Tibial artery (tissue), 4 donors: Measurements from ENCODE around the gene CPB2.

Experiments used
- DNase-seq, 2 donors: peaks; one replicate each; pipeline ENCODE4 v3.0.0-alpha.2; 2019
- H3K27ac ChIP-seq, 2 donors: fragments of 200-600 bp; sonication (generic) in 1 of 2; 1 replicate in 1 of 2; 2 replicates in 1 of 2; pipeline ENCODE4 v1.5.1; 2018 to 2019; ENCODE audit warnings: mild to moderate bottlenecking in 1 of 2
- H3K27me3 ChIP-seq, 2 donors: fragments of 200-600 bp; sonication (generic) in 1 of 2; one replicate each; pipeline versions ENCODE4 v1.5.1 to v1.6.0; 2016 to 2019
- H3K36me3 ChIP-seq, 3 donors: fragments of 200-600 bp; sonication (generic) in 2 of 3; one replicate each; pipeline ENCODE4 v1.5.1; 2016 to 2019; ENCODE audit warnings: mild to moderate bottlenecking in 2 of 3
- H3K4me1 ChIP-seq, 4 donors: fragments of 200-600 bp; sonication (generic) in 2 of 4; 1 replicate in 3 of 4; 2 replicates in 1 of 4; pipeline ENCODE4 v1.5.1; 2016 to 2019
- H3K4me3 ChIP-seq, 2 donors: fragments of 200-600 bp; sonication (generic) in 1 of 2; 1 replicate in 1 of 2; 2 replicates in 1 of 2; pipeline ENCODE4 v1.5.1; 2018 to 2019; ENCODE audit warnings: mild to moderate bottlenecking in 2 of 2
- H3K9me3 ChIP-seq, 3 donors: fragments of 200-600 bp; sonication (generic) in 1 of 3; one replicate each; pipeline ENCODE4 v1.5.1; 2016 to 2019
- CTCF ChIP-seq, 2 experiments: fragments of 200-600 bp in 1 of 2; fragments of 450-650 bp in 1 of 2; IDR thresholded peaks; one replicate each; pipeline ENCODE4 v1.5.1; 2017 to 2019; ENCODE audit warnings: antibody characterized with exemption in 2 of 2, mild to moderate bottlenecking in 1 of 2, moderate library complexity in 1 of 2
- intact Hi-C: fragments of 100-400 bp; cut with DNase I; formaldehyde crosslinking; loops from one replicate; pipeline ENCODE4 v1.15.0; 2023; ENCODE audit warnings: low total_unique reads

The CPB2 gene, protein sequence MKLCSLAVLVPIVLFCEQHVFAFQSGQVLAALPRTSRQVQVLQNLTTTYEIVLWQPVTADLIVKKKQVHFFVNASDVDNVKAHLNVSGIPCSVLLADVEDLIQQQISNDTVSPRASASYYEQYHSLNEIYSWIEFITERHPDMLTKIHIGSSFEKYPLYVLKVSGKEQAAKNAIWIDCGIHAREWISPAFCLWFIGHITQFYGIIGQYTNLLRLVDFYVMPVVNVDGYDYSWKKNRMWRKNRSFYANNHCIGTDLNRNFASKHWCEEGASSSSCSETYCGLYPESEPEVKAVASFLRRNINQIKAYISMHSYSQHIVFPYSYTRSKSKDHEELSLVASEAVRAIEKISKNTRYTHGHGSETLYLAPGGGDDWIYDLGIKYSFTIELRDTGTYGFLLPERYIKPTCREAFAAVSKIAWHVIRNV

GRCh38 chr13:46104868-46105267 lies at the start of gene CPB2:
Gene CPB2 (minus strand): TSS chr13:46105033. CDS start chr13:46105009, 24 bp downstream.
- Histone ChIP-seq H3K27me3 (no peaks in the 10 kb centered on the region), H3K36me3 (no peaks in the 10 kb centered on the region), H3K4me3 (no peak within 1 kb of the TSS), H3K4me1 (peaks cover 0 to 18% (median 0%) of the 10 kb centered on the region in 4 donors), H3K9me3 (no peaks in the 10 kb centered on the region), H3K27ac (no peak within 1 kb of the TSS)
- TF ChIP-seq CTCF (IDR thresholded peaks at IDR 0.05), result no peak
- intact Hi-C loops, result no loop called here
- no peak for DNase-seq

- DNase-seq, result no peak
- no peaks in the 10 kb centered on the region for H3K9me3 ChIP-seq
- no peak overlapping the region for H3K27ac ChIP-seq
- H3K4me1 ChIP-seq, result peaks cover 0 to 6% (median 2%) of the 10 kb centered on the region in 4 donors
- H3K36me3 ChIP-seq, result no peaks in the 10 kb centered on the region
- intact Hi-C loops, result no loop called here
- H3K4me3 ChIP-seq, result no peak overlapping the region
- H3K27me3 ChIP-seq, result no peaks in the 10 kb centered on the region
- no peak for TF ChIP-seq CTCF (IDR thresholded peaks at IDR 0.05)
Observed at GRCh38 chr13:46154136-46154801, 49.4 kb upstream of the CPB2 start.

DNA sequence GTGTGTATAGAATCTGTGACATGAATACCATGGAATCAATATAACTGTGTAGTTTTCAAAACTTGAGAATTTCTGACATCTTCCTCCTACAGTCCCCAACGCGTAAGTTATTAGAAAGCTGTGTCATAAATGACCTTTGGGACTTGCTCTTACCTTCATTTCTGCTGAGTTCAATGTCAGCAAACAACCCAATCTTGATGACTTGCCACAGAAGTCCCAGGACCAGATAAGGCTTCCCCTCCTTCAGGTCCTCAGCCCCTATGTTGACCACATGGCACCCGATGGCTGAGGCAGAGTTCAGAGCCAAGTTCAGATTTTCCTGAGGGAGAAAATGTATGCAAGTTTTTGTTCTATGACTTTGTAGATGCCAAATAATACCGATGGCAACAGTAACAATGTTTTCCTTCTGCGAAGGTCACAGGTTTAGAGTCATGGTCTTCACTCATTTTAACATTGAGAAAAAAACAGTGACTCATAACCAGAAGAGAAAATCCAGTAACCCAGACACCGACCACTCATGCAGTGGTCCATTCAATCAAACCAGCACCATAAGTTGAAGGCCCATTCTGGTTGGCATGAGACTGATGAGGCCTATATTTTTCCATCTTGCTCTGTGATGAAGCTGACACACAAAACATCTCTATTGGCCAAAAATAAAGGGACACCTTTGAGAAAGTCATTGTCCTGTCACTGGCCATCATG lies 47.9 kb upstream of the CPB2 start:
- Histone ChIP-seq H3K4me3 (no peak overlapping the region), H3K27me3 (no peaks in the 10 kb centered on the region), H3K4me1 (peaks cover 0 to 6% (median 2%) of the 10 kb centered on the region in 4 donors), H3K9me3 (no peaks in the 10 kb centered on the region), H3K27ac (no peak overlapping the region), H3K36me3 (no peaks in the 10 kb centered on the region)
- no peak for DNase-seq
- TF ChIP-seq CTCF (IDR thresholded peaks at IDR 0.05), result no peak
- intact Hi-C loops, result no loop called here

- H3K4me1 ChIP-seq, result peaks cover 0 to 6% (median 2%) of the 10 kb centered on the region in 4 donors
- no peaks in the 10 kb centered on the region for H3K27me3 ChIP-seq
- no peaks in the 10 kb centered on the region for H3K36me3 ChIP-seq
- no peak for DNase-seq
- TF ChIP-seq CTCF (IDR thresholded peaks at IDR 0.05), result no peak
- no peak overlapping the region for H3K4me3 ChIP-seq
- no peaks in the 10 kb centered on the region for H3K9me3 ChIP-seq
- no peak overlapping the region for H3K27ac ChIP-seq
- intact Hi-C loops, result no loop called here
Observed at GRCh38 chr13:46150134-46150693, 45.4 kb upstream of the CPB2 start.

GRCh38 chr13:46149272-46150133 lies 44.7 kb upstream of the CPB2 start:
- intact Hi-C loops, result no loop called here
- no peak for TF ChIP-seq CTCF (IDR thresholded peaks at IDR 0.05)
- no peaks in the 10 kb centered on the region for H3K36me3 ChIP-seq
- H3K9me3 ChIP-seq, result no peaks in the 10 kb centered on the region
- no peak overlapping the region for H3K4me3 ChIP-seq
- no peak overlapping the region for H3K27ac ChIP-seq
- no peaks in the 10 kb centered on the region for H3K27me3 ChIP-seq
- DNase-seq, result no peak
- peaks cover 0 to 3% (median 1%) of the 10 kb centered on the region in 4 donors for H3K4me1 ChIP-seq
